OCI-LY1 (cell line): ENCODE data around the gene BRF1.

Source experiments
- H2AFZ ChIP-seq: fragments of 200-600 bp; sonication (generic), shearing (Covaris generic); 2 replicates; pipeline ENCODE4 v1.6.0; 2014; ENCODE audit warnings: antibody characterized with exemption, mild to moderate bottlenecking, low read length
- H3F3A ChIP-seq: fragments of 200-600 bp; sonication (generic), shearing (Covaris generic); 2 replicates; pipeline ENCODE4 v1.6.0; 2014; ENCODE audit warnings: mild to moderate bottlenecking, antibody characterized with exemption, low read length, moderate library complexity; ENCODE audit not compliant: insufficient read depth
- H3K27ac ChIP-seq: fragments of 200-600 bp; sonication (generic); 2 replicates; pipeline ENCODE4 v1.5.1; 2014; ENCODE audit warnings: low read length, mixed run types, mild to moderate bottlenecking, low read depth; ENCODE audit not compliant: poor library complexity, severe bottlenecking
- H3K27me3 ChIP-seq: fragments of 200-600 bp; sonication (generic); 2 replicates; pipeline ENCODE4 v1.6.0; 2014; ENCODE audit warnings: antibody characterized with exemption, mild to moderate bottlenecking, low read length, moderate library complexity; ENCODE audit not compliant: insufficient read depth
- H3K36me3 ChIP-seq: fragments of 200-600 bp; sonication (generic); 2 replicates; pipeline ENCODE4 v1.6.1; 2014; ENCODE audit warnings: mild to moderate bottlenecking, antibody characterized with exemption, low read length, moderate library complexity, mixed read lengths; ENCODE audit not compliant: insufficient read depth
- H3K4me1 ChIP-seq: fragments of 200-600 bp; sonication (generic); 2 replicates; pipeline ENCODE4 v1.5.1; 2014; ENCODE audit warnings: mild to moderate bottlenecking, low read length, moderate library complexity; ENCODE audit not compliant: insufficient read depth, severe bottlenecking
- H3K4me2 ChIP-seq: fragments of 200-600 bp; sonication (generic), shearing (Covaris generic); 2 replicates; pipeline ENCODE4 v1.6.1; 2014; ENCODE audit warnings: low read length
- H3K4me3 ChIP-seq: fragments of 200-600 bp; sonication (generic); 2 replicates; pipeline ENCODE4 v1.5.1; 2014; ENCODE audit warnings: low read length, low read depth, mild to moderate bottlenecking, mixed read lengths; ENCODE audit not compliant: poor library complexity, severe bottlenecking
- H3K79me2 ChIP-seq: fragments of 200-600 bp; shearing (Covaris generic); 2 replicates; pipeline ENCODE4 v1.6.1; 2016; ENCODE audit warnings: mixed run types, low read length, mixed read lengths; ENCODE audit not compliant: insufficient read depth
- H3K9ac ChIP-seq: fragments of 200-600 bp; sonication (generic), shearing (Covaris generic); 2 replicates; pipeline ENCODE4 v1.6.1; 2014; ENCODE audit warnings: mild to moderate bottlenecking, low read length, mixed read lengths
- H3K9me2 ChIP-seq: fragments of 200-600 bp; sonication (generic), shearing (Covaris generic); 2 replicates; pipeline ENCODE4 v1.6.1; 2014; ENCODE audit warnings: low read depth, mild to moderate bottlenecking, low read length, mixed read lengths
- H3K9me3 ChIP-seq: fragments of 200-600 bp; shearing (Covaris generic); 2 replicates; pipeline ENCODE4 v1.6.1; 2014; ENCODE audit warnings: low read length, mixed read lengths
- H4K20me1 ChIP-seq: fragments of 200-600 bp; sonication (generic), shearing (Covaris generic); 2 replicates; pipeline ENCODE4 v1.6.0; 2016; ENCODE audit warnings: mild to moderate bottlenecking, low read length; ENCODE audit not compliant: insufficient read depth
- CTCF ChIP-seq: fragments of 200-600 bp; sonication (generic), shearing (Covaris generic); IDR thresholded peaks from 2 replicates; pipeline ENCODE4 v1.5.1; 2017; ENCODE audit warnings: mild to moderate bottlenecking, antibody characterized with exemption, low read length, moderate library complexity, mixed read lengths
- EZH2 ChIP-seq: fragments of 200-600 bp; sonication (generic), shearing (Covaris generic); IDR thresholded peaks from 2 replicates; pipeline ENCODE4 v1.8.0; 2017; ENCODE audit warnings: borderline replicate concordance, mixed run types, mild to moderate bottlenecking, antibody characterized with exemption, low read length, moderate library complexity, mixed read lengths

The BRF1 gene

GRCh38 chr14:105213361-105213760, 87.4 kb downstream of the BRF1 start:
- no peaks in the 10 kb centered on the region for H3K4me1 ChIP-seq
- TF ChIP-seq CTCF (no peak), EZH2 (no peak)
- H3K9ac ChIP-seq, result no peak overlapping the region
- H2AFZ ChIP-seq, result no peak overlapping the region
- H3K36me3 ChIP-seq, result 0 out of 2 replicates have a peak, but pooled peaks cover 3% of the 10 kb centered on the region
- no peaks in the 10 kb centered on the region for H3K27me3 ChIP-seq
- H3F3A ChIP-seq, result no peaks in the 10 kb centered on the region
- no peaks in the 10 kb centered on the region for H3K79me2 ChIP-seq
- no peaks in the 10 kb centered on the region for H3K9me3 ChIP-seq
- no peak overlapping the region for H3K4me3 ChIP-seq
- H3K9me2 ChIP-seq, result no peaks in the 10 kb centered on the region
- H4K20me1 ChIP-seq, result no peaks in the 10 kb centered on the region
- H3K4me2 ChIP-seq, result no peak overlapping the region
- H3K27ac ChIP-seq, result no peak overlapping the region

GRCh38 chr14:105212541-105213300, 88.1 kb downstream of the BRF1 start:
- H3K4me1 ChIP-seq, result no peaks in the 10 kb centered on the region
- 0 out of 2 replicates have a peak, but pooled peaks cover 3% of the 10 kb centered on the region for H3K36me3 ChIP-seq
- no peak for TF ChIP-seq EZH2
- TF ChIP-seq CTCF, result no peak

GRCh38 chr14:105211758-105212089, 89.1 kb downstream of the BRF1 start:
- Histone ChIP-seq H3K27me3 (no peaks in the 10 kb centered on the region), H3K4me3 (no peak overlapping the region), H3K4me1 (no peaks in the 10 kb centered on the region), H4K20me1 (no peaks in the 10 kb centered on the region), H3K36me3 (0 out of 2 replicates have a peak, but pooled peaks cover 3% of the 10 kb centered on the region), H3K9ac (no peak overlapping the region), H3K4me2 (no peak overlapping the region), H3F3A (no peaks in the 10 kb centered on the region), H2AFZ (no peak overlapping the region), H3K9me2 (no peaks in the 10 kb centered on the region), H3K27ac (no peak overlapping the region), H3K9me3 (no peaks in the 10 kb centered on the region), H3K79me2 (no peaks in the 10 kb centered on the region)
- TF ChIP-seq CTCF, result no peak

More at GRCh38 chr14:105212541-105213300, 88.1 kb downstream of the BRF1 start:
- H3K9me3 ChIP-seq, result no peaks in the 10 kb centered on the region
- H3K27me3 ChIP-seq, result no peaks in the 10 kb centered on the region
- H3K9ac ChIP-seq, result no peak overlapping the region
- no peak overlapping the region for H2AFZ ChIP-seq
- H4K20me1 ChIP-seq, result no peaks in the 10 kb centered on the region
- no peaks in the 10 kb centered on the region for H3K9me2 ChIP-seq
- no peak overlapping the region for H3K4me2 ChIP-seq
- no peak overlapping the region for H3K4me3 ChIP-seq
- no peak overlapping the region for H3K27ac ChIP-seq
- no peaks in the 10 kb centered on the region for H3K79me2 ChIP-seq
- H3F3A ChIP-seq, result no peaks in the 10 kb centered on the region
